Upper lobe of left lung (tissue), 4 donors: Measurements from ENCODE around the gene CROCC.

ENCODE experiments used
- POLR2A ChIP-seq, 4 donors: fragments of 450-650 bp; IDR thresholded peaks; one replicate each; pipeline ENCODE4 v1.5.1; 2016 to 2017; ENCODE audit warnings: antibody characterized with exemption in 4 of 4, mild to moderate bottlenecking in 2 of 4
- TF ChIP-seq, protein P1 (sequence below), 6 experiments: fragments of 450-650 bp in 4 of 6; fragments of 200-600 bp in 2 of 6; sonication (generic) in 2 of 6; IDR thresholded peaks; one replicate each; pipeline ENCODE4 v1.5.1; 2016 to 2019; ENCODE audit warnings: antibody characterized with exemption in 6 of 6

DNA sequence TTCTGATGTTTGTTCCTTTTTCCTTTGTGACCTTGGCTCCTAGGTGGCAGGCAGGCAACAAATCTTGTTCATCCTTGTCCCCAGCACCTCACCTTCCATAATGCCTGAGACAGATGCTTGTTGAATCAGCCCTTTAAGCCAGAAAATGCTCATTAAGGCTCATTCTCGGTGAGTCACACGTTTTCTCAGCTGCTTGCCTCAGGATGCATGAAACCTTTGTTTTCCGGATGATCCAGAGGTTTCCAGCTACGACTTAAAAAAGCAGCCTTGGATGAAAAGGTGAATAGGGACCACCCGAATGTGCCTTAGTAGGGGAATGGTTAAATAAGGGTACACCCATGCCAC is 94.6 kb downstream of the CROCC start:
- TF ChIP-seq POLR2A (IDR thresholded peaks at IDR 0.05), result no peak
- TF ChIP-seq, protein P1, sequence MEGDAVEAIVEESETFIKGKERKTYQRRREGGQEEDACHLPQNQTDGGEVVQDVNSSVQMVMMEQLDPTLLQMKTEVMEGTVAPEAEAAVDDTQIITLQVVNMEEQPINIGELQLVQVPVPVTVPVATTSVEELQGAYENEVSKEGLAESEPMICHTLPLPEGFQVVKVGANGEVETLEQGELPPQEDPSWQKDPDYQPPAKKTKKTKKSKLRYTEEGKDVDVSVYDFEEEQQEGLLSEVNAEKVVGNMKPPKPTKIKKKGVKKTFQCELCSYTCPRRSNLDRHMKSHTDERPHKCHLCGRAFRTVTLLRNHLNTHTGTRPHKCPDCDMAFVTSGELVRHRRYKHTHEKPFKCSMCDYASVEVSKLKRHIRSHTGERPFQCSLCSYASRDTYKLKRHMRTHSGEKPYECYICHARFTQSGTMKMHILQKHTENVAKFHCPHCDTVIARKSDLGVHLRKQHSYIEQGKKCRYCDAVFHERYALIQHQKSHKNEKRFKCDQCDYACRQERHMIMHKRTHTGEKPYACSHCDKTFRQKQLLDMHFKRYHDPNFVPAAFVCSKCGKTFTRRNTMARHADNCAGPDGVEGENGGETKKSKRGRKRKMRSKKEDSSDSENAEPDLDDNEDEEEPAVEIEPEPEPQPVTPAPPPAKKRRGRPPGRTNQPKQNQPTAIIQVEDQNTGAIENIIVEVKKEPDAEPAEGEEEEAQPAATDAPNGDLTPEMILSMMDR (IDR thresholded peaks at IDR 0.05), result no peak
